ENCODE data around the gene CAMTA2.

Gene CAMTA2

GRCh38 chr17:4945944-4946280 lies 41.6 kb downstream of the CAMTA2 start:
- ChIA-PET POLR2A (interaction anchor here (6.9 kb wide), 1 partner anchor 20 kb away, joined by 119 read pairs; the partner anchor contains the start of gene SPAG7), CTCF (interaction anchor here (1.0 to 1.8 kb wide), 3 partner anchors 37 to 116 kb away, joined by 3 to 6 read pairs (median 4); partner anchors contain the start of gene CAMTA2)
- peak overlapping the region; percentile 99 for H3K4me3 ChIP-seq (ENCODE audit: low read depth, low read length)
- TF ChIP-seq, protein P1, sequence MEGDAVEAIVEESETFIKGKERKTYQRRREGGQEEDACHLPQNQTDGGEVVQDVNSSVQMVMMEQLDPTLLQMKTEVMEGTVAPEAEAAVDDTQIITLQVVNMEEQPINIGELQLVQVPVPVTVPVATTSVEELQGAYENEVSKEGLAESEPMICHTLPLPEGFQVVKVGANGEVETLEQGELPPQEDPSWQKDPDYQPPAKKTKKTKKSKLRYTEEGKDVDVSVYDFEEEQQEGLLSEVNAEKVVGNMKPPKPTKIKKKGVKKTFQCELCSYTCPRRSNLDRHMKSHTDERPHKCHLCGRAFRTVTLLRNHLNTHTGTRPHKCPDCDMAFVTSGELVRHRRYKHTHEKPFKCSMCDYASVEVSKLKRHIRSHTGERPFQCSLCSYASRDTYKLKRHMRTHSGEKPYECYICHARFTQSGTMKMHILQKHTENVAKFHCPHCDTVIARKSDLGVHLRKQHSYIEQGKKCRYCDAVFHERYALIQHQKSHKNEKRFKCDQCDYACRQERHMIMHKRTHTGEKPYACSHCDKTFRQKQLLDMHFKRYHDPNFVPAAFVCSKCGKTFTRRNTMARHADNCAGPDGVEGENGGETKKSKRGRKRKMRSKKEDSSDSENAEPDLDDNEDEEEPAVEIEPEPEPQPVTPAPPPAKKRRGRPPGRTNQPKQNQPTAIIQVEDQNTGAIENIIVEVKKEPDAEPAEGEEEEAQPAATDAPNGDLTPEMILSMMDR (IDR thresholded peaks at IDR 0.05; ENCODE audit: insufficient read depth, low read length, missing control alignments), result no peak
- DNase-seq (ENCODE audit: low read depth, low spot score), result no peak

GRCh38 chr17:4945176-4945943 lies 42.1 kb downstream of the CAMTA2 start:
- POLR2A ChIA-PET, result interaction anchor here (6.9 kb wide), 1 partner anchor 21 kb away, joined by 119 read pairs; the partner anchor contains the start of gene SPAG7

GRCh38 chr17:4944554-4945175 lies 42.8 kb downstream of the CAMTA2 start:
- TF ChIP-seq, protein P1 (IDR thresholded peaks at IDR 0.05; ENCODE audit: insufficient read depth, low read length, missing control alignments), result no peak
- peak overlapping the region; percentile 23; the same call in 1 of the 2 replicates for H3K4me3 ChIP-seq (ENCODE audit: low read depth, low read length)

More at GRCh38 chr17:4945176-4945943, 42.1 kb downstream of the CAMTA2 start:
- TF ChIP-seq, protein P1 (IDR thresholded peaks at IDR 0.05; ENCODE audit: insufficient read depth, low read length, missing control alignments), result no peak
- CTCF ChIA-PET, result interaction anchor here (1.0 to 1.8 kb wide), 2 partner anchors 42 to 117 kb away, joined by 3 to 4 read pairs; partner anchors contain the start of gene CAMTA2
- DNase-seq (ENCODE audit: low read depth, low spot score), result peak; percentile 47
- peak overlapping the region; percentile 99 for H3K4me3 ChIP-seq (ENCODE audit: low read depth, low read length)

GRCh38 chr17:4944163-4944553 lies 43.3 kb downstream of the CAMTA2 start:
- DNase-seq (ENCODE audit: low read depth, low spot score), result no peak
- POLR2A ChIA-PET, result interaction anchor here (1.7 to 6.9 kb wide), 2 partner anchors 22 to 53 kb away, joined by 4 to 119 read pairs; partner anchors contain the start of genes INCA1, KIF1C and SPAG7
- CTCF ChIA-PET, result interaction anchor here (1.8 kb wide), 1 partner anchor 118 kb away, joined by 4 read pairs; no protein-coding TSS in a partner anchor
- TF ChIP-seq, protein P1 (IDR thresholded peaks at IDR 0.05; ENCODE audit: insufficient read depth, low read length, missing control alignments), result no peak
- no peak overlapping the region for H3K4me3 ChIP-seq (ENCODE audit: low read depth, low read length)

More at GRCh38 chr17:4944554-4945175, 42.8 kb downstream of the CAMTA2 start:
- ChIA-PET CTCF (interaction anchor here (1.8 kb wide), 1 partner anchor 117 kb away, joined by 4 read pairs; no protein-coding TSS in a partner anchor), POLR2A (interaction anchor here (6.9 kb wide), 1 partner anchor 22 kb away, joined by 119 read pairs; the partner anchor contains the start of gene SPAG7)
- no peak for DNase-seq (ENCODE audit: low read depth, low spot score)

GRCh38 chr17:4942760-4943508 lies 44.5 kb downstream of the CAMTA2 start:
- no peak for DNase-seq (ENCODE audit: low read depth, low spot score)
- CTCF ChIA-PET, result interaction anchor here (1.7 kb wide), 1 partner anchor 44 kb away, joined by 7 read pairs; the partner anchor contains the start of gene CAMTA2
- POLR2A ChIA-PET, result interaction anchor here (0.6 to 6.9 kb wide), 3 partner anchors 10 to 54 kb away, joined by 3 to 119 read pairs (median 4); partner anchors contain the start of genes INCA1, KIF1C and SPAG7
- H3K4me3 ChIP-seq (ENCODE audit: low read depth, low read length), result no peak overlapping the region; the same call in 1 of the 2 replicates
- TF ChIP-seq, protein P1 (IDR thresholded peaks at IDR 0.05; ENCODE audit: insufficient read depth, low read length, missing control alignments), result no peak

All from AG04449 (cell line).